Mesendoderm (in vitro differentiated cells): ENCODE measurements around the gene TUBA4B. TPM values are rescaled to one million over a fixed set of nuclear protein-coding genes. Genes with fewer than 3 reads are reported as not detected.

Source experiments
- DNase-seq: peaks from one replicate; pipeline ENCODE4 v3.0.0; 2013
- H2AK5ac ChIP-seq: 2 replicates; pipeline ENCODE4 v1.6.1; 2013; ENCODE audit warnings: low read length, inconsistent platforms
- H2BK120ac ChIP-seq: 2 replicates; pipeline ENCODE4 v1.6.1; 2013; ENCODE audit warnings: low read depth, mild to moderate bottlenecking, low read length, moderate library complexity, mixed read lengths
- H2BK15ac ChIP-seq: replicated peaks from 2 replicates; pipeline ENCODE4 v1.6.1; 2013; ENCODE audit warnings: low read depth, mild to moderate bottlenecking, moderate library complexity
- H2BK5ac ChIP-seq: 2 replicates; pipeline ENCODE4 v1.6.1; 2013; ENCODE audit warnings: low read length, inconsistent platforms
- H3K18ac ChIP-seq: 2 replicates; pipeline ENCODE4 v1.6.1; 2013; ENCODE audit warnings: mild to moderate bottlenecking, low read length, mixed read lengths
- H3K23ac ChIP-seq: one replicate; pipeline ENCODE4 v1.6.1; 2013; ENCODE audit warnings: low read length
- H3K27ac ChIP-seq: 2 replicates; pipeline ENCODE4 v1.5.1; 2013; ENCODE audit warnings: low read depth, mild to moderate bottlenecking, inconsistent platforms, low read length, moderate library complexity
- H3K27me3 ChIP-seq: 2 replicates; pipeline ENCODE4 v1.6.1; 2013; ENCODE audit warnings: low read length, control low read depth, mild to moderate bottlenecking, inconsistent platforms; ENCODE audit not compliant: insufficient read depth, poor library complexity
- H3K36me3 ChIP-seq: 2 replicates; pipeline ENCODE4 v1.6.1; 2013; ENCODE audit warnings: low read length, inconsistent platforms; ENCODE audit not compliant: control insufficient read depth, insufficient read depth
- H3K4ac ChIP-seq: one replicate; pipeline ENCODE4 v1.6.1; 2013; ENCODE audit warnings: low read depth, mild to moderate bottlenecking, low read length, moderate library complexity
- H3K4me1 ChIP-seq: 2 replicates; pipeline ENCODE4 v1.6.1; 2013; ENCODE audit warnings: low read depth, low read length, inconsistent platforms; ENCODE audit not compliant: control insufficient read depth
- H3K4me2 ChIP-seq: 2 replicates; pipeline ENCODE4 v1.6.1; 2013; ENCODE audit warnings: low read length
- H3K4me3 ChIP-seq: 2 replicates; pipeline ENCODE4 v1.5.1; 2013; ENCODE audit warnings: mild to moderate bottlenecking, low read length
- H3K56ac ChIP-seq: one replicate; pipeline ENCODE4 v1.6.1; 2013; ENCODE audit warnings: low read length
- H3K79me1 ChIP-seq: 2 replicates; pipeline ENCODE4 v1.6.1; 2013; ENCODE audit warnings: low read length, inconsistent platforms
- H3K79me2 ChIP-seq: 2 replicates; pipeline ENCODE4 v1.6.1; 2013; ENCODE audit warnings: mild to moderate bottlenecking, low read length; ENCODE audit not compliant: control insufficient read depth, insufficient read depth
- H3K9ac ChIP-seq: 2 replicates; pipeline ENCODE4 v1.6.1; 2013; ENCODE audit warnings: low read length, inconsistent platforms
- H4K5ac ChIP-seq: one replicate; pipeline ENCODE4 v1.6.1; 2013; ENCODE audit warnings: low read length
- H4K8ac ChIP-seq: one replicate; pipeline ENCODE4 v1.6.1; 2013; ENCODE audit warnings: low read depth, mild to moderate bottlenecking, control low read depth, low read length, moderate library complexity
- WGBS: extraction: QIAGEN DNeasy Blood & Tissue Kit; methylation state at CpG from one replicate; pipeline ENCODE4 v1.1.7; 2013; ENCODE audit warnings: low lambda C conversion rate, missing lambda C conversion rate; ENCODE audit not compliant: insufficient coverage; ENCODE audit errors: extremely low coverage; 5-methylcytosine and 5-hydroxymethylcytosine counted together
- polyA plus RNA-seq, 2 experiments: library from polyadenylated mRNA; stranded (reverse); fragments of 200-250 nt; gene quantifications; one replicate each; pipeline ENCODE4 v1.2.3, GENCODE V29; 2013

TUBA4B gene
- 0.06 TPM for polyA plus RNA-seq (2013, experiment 1 of 2)
- 0.03 TPM for polyA plus RNA-seq (2013, experiment 2 of 2)

DNA sequence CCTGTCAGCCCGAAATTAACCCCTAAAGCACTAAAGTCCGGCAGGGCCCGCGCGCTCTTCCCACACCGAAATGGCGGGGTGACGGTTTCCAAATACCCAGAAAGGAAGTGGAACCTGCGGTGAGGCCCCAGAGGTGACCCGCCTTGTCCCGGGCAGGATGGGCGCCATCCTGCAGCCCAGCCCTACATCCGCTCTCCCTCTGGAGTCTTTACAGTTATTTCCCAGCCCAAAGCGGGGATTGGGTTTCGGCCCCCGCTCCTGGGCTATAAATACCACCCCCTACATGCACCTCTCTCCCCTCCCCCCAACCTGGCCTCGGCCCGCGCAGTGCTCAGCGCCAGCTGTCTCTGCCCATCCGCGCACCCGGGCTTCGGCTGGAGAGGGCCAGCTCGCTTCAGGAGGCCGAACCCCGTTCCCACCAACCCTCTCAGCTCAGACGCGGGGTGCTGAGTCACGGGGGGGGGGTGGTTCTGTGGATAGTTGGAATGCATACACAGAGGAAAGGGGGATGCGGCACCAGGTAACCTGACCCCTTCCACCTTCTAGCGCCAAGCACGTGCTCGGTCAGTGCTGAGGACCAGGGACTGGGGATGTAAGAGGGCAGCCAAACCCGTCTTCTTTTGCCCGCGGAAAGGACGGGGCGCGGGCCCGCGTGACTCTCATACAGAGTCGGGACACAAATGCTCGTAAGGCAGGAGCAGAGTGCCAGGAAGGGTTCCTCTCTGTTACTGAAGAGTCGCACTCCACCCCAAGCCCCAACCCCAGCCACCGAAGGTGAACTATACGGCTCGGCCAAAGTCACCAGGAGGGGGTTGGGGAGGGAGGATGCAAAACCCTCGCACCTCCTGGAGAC is at the start of gene TUBA4B:
Gene TUBA4B, plus strand, starts transcription at position 344 of the 853 bp plus-strand sequence. Its CDS starts 165 bp downstream, at position 509.
- Histone ChIP-seq H3K79me2 (peaks cover 2% of the 10 kb centered on the region), H3K56ac (peak within 1 kb of the TSS; percentile 87), H3K4me3 (peak within 1 kb of the TSS; percentile 10), H2BK15ac (no peak within 1 kb of the TSS), H3K9ac (peak within 1 kb of the TSS; percentile 75), H4K5ac (no peak within 1 kb of the TSS), H3K79me1 (peaks cover 2% of the 10 kb centered on the region), H2BK5ac (peak within 1 kb of the TSS; percentile 50), H3K4me1 (peaks cover 5% of the 10 kb centered on the region), H2BK120ac (no peak within 1 kb of the TSS), H3K27me3 (peaks cover 16% of the 10 kb centered on the region), H3K4me2 (peak within 1 kb of the TSS; percentile 75), H3K18ac (peak within 1 kb of the TSS; percentile 34), H4K8ac (no peak within 1 kb of the TSS), H3K27ac (no peak within 1 kb of the TSS), H3K36me3 (no peaks in the 10 kb centered on the region), H2AK5ac (no peak within 1 kb of the TSS), H3K23ac (peak within 1 kb of the TSS; percentile 80), H3K4ac (peak within 1 kb of the TSS; percentile 5)
- peak; percentile 73 for DNase-seq
- WGBS = no CpG with 5 or more reads among the region's 49 CpGs

DNA sequence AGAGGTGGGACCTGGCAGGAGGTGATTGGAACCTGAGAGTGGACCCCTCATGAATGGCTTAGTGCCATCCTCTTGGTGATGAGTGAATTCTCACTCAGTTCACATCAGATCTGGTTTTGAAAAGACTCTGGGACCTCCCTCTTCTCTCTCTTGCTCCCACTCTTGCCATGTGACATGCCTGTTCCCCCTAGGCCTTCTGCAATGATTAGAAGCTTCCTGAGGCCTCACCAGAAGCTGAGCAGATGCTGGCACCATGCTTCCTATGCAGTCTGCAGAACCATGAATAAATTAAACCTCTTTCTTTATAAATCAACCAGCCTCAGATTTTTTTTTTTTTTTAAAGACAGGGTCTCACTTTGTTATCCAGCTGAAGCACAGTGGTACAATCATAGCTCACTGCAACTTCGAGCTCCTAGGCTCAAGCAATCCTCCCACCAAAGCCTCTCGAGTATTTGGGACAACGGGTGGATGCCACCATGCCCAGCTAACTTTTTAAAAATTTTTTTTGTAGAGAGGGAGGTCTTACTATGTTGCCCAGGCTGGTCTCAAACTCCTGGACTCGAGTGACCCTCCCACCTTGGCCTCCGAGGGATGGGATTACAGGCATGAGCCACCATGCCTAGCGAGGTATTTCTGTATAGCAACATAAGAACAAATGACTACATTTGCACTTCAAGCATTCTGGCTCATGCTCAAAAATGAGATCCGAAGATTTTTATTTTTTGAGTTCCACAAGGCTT is 48.4 kb upstream of the TUBA4B start:
- no peak overlapping the region for H3K27ac ChIP-seq
- H3K18ac ChIP-seq = no peak overlapping the region
- no peaks in the 10 kb centered on the region for H3K27me3 ChIP-seq
- no peak overlapping the region for H2BK120ac ChIP-seq
- H3K4ac ChIP-seq = no peak overlapping the region
- H3K79me1 ChIP-seq = no peaks in the 10 kb centered on the region
- H3K9ac ChIP-seq = no peak overlapping the region
- no peaks in the 10 kb centered on the region for H3K36me3 ChIP-seq
- H3K23ac ChIP-seq = no peak overlapping the region
- no peak overlapping the region for H2BK5ac ChIP-seq
- no peak overlapping the region for H2AK5ac ChIP-seq
- no peak overlapping the region for H2BK15ac ChIP-seq
- H3K79me2 ChIP-seq = no peaks in the 10 kb centered on the region
- H4K5ac ChIP-seq = no peak overlapping the region
- H3K4me1 ChIP-seq = peaks cover 4% of the 10 kb centered on the region
- no CpG with 5 or more reads among the region's 7 CpGs for WGBS
- no peak for DNase-seq
- H3K56ac ChIP-seq = no peak overlapping the region
- no peak overlapping the region for H4K8ac ChIP-seq
- H3K4me3 ChIP-seq = no peak overlapping the region
- no peak overlapping the region for H3K4me2 ChIP-seq

- Histone ChIP-seq H3K79me1 (no peaks in the 10 kb centered on the region), H3K9ac (no peak overlapping the region), H2BK5ac (no peak overlapping the region), H3K56ac (no peak overlapping the region), H3K4me1 (peaks cover 4% of the 10 kb centered on the region), H3K4ac (no peak overlapping the region), H4K8ac (no peak overlapping the region), H3K27ac (no peak overlapping the region), H3K4me2 (no peak overlapping the region), H4K5ac (no peak overlapping the region), H3K4me3 (no peak overlapping the region), H3K23ac (no peak overlapping the region), H3K18ac (no peak overlapping the region), H2BK15ac (no peak overlapping the region), H3K36me3 (no peaks in the 10 kb centered on the region), H3K79me2 (no peaks in the 10 kb centered on the region), H2BK120ac (no peak overlapping the region), H2AK5ac (no peak overlapping the region), H3K27me3 (no peaks in the 10 kb centered on the region)
- DNase-seq = no peak
- WGBS = no CpG with 5 or more reads among the region's 5 CpGs
Measured at GRCh38 chr2:219205165-219205538, 47.9 kb upstream of the TUBA4B start.

- Histone ChIP-seq H3K27me3 (no peaks in the 10 kb centered on the region), H3K4me3 (peak overlapping the region; percentile 0), H4K5ac (no peak overlapping the region), H3K9ac (peak overlapping the region; percentile 55), H3K18ac (no peak overlapping the region), H2AK5ac (no peak overlapping the region), H2BK5ac (no peak overlapping the region), H3K56ac (peak overlapping the region; percentile 75), H3K4ac (no peak overlapping the region), H3K36me3 (no peaks in the 10 kb centered on the region), H2BK15ac (no peak overlapping the region), H3K79me1 (no peaks in the 10 kb centered on the region), H2BK120ac (no peak overlapping the region), H3K23ac (no peak overlapping the region), H3K27ac (no peak overlapping the region), H3K4me1 (peaks cover 4% of the 10 kb centered on the region), H3K79me2 (no peaks in the 10 kb centered on the region), H3K4me2 (peak overlapping the region; percentile 47), H4K8ac (no peak overlapping the region)
- WGBS = no CpG with 5 or more reads among the region's 7 CpGs
- DNase-seq = no peak
Measured at GRCh38 chr2:219205981-219206327, 47.1 kb upstream of the TUBA4B start.

- Histone ChIP-seq H3K4me3 (peak within 1 kb of the TSS; percentile 68), H3K27ac (peak within 1 kb of the TSS; percentile 79), H3K79me1 (no peaks in the 10 kb centered on the region), H3K36me3 (no peaks in the 10 kb centered on the region), H3K4me2 (peak within 1 kb of the TSS; percentile 91), H2BK5ac (no peak within 1 kb of the TSS), H3K56ac (peak within 1 kb of the TSS; percentile 96), H3K27me3 (no peaks in the 10 kb centered on the region), H4K8ac (no peak within 1 kb of the TSS), H2BK120ac (no peak within 1 kb of the TSS), H3K18ac (peak within 1 kb of the TSS; percentile 68), H4K5ac (no peak within 1 kb of the TSS), H3K79me2 (no peaks in the 10 kb centered on the region), H3K4me1 (peaks cover 4% of the 10 kb centered on the region), H3K4ac (no peak within 1 kb of the TSS), H2AK5ac (no peak within 1 kb of the TSS), H3K9ac (peak within 1 kb of the TSS; percentile 79), H3K23ac (no peak within 1 kb of the TSS), H2BK15ac (no peak within 1 kb of the TSS)
- peak; percentile 96 for DNase-seq
- WGBS = no CpG with 5 or more reads among the region's 76 CpGs
Measured at GRCh38 chr2:219206328-219207133, 46.5 kb upstream of the TUBA4B start, which contains the start of gene ZFAND2B. Gene ZFAND2B, plus strand, starts transcription at chr2:219206782. Its CDS starts 206 bp downstream, at chr2:219206988.
